HEK293T (cell line): ENCODE data around the gene CC2D2B.

Experiments
- BHLHE40 ChIP-seq: fragments of 450-650 bp; IDR thresholded peaks from 2 replicates; pipeline ENCODE4 v1.6.1; 2016; ENCODE audit warnings: mild to moderate bottlenecking, moderate library complexity, borderline replicate concordance
- ELF4 ChIP-seq: fragments of 450-650 bp; IDR thresholded peaks from 2 replicates; pipeline ENCODE4 v1.6.1; 2017; ENCODE audit warnings: antibody characterized with exemption
- FOXA1 ChIP-seq: fragments of 450-650 bp; IDR thresholded peaks from 2 replicates; pipeline ENCODE4 v1.6.1; 2016; ENCODE audit warnings: mild to moderate bottlenecking
- FOXK2 ChIP-seq: fragments of 450-650 bp; IDR thresholded peaks from 2 replicates; pipeline ENCODE4 v1.6.1; 2016; ENCODE audit warnings: mild to moderate bottlenecking
- FOXM1 ChIP-seq: fragments of 450-650 bp; IDR thresholded peaks from 2 replicates; pipeline ENCODE4 v1.6.1; 2017; ENCODE audit warnings: mild to moderate bottlenecking, borderline replicate concordance
- L3MBTL2 ChIP-seq: fragments of 450-650 bp; conservative IDR thresholded peaks from 2 replicates; pipeline ENCODE4 v1.6.1; 2016; ENCODE audit warnings: mild to moderate bottlenecking
- SP1 ChIP-seq: fragments of 450-650 bp; IDR thresholded peaks from 2 replicates; pipeline ENCODE4 v1.6.1; 2017
- SUZ12 ChIP-seq: fragments of 450-650 bp; IDR thresholded peaks from 2 replicates; pipeline ENCODE4 v1.6.1; 2016; ENCODE audit warnings: mild to moderate bottlenecking
- TARDBP ChIP-seq: fragments of 450-650 bp; IDR thresholded peaks from 2 replicates; pipeline ENCODE4 v1.6.1; 2016
- TF ChIP-seq, protein P1 (sequence below): fragments of 450-650 bp; IDR thresholded peaks from 2 replicates; pipeline ENCODE4 v1.6.1; 2016

DNA sequence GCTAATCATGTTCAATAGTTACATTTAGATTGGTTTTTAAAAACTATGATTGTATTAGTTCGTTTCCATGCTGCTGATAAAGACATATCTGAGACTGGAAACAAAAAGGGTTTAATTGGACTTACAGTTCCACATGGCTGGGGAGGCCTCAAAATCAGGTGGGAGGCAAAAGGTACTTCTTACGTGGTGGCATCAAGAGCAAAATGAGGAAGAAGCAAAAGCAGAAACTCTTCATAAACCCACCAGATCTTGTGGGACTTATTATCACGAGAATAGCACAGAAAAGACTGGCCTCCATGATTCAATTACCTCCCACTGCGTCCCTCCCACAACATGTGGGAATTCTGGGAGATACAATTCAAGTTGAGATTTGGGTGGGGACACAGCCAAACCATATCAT lies 34.1 kb upstream of the CC2D2B start:
- TF ChIP-seq FOXK2 (no peak), FOXM1 (no peak), BHLHE40 (no peak), L3MBTL2 (no peak), SUZ12 (no peak), ELF4 (no peak), TARDBP (no peak), SP1 (no peak), FOXA1 (no peak)
- TF ChIP-seq, protein P1, sequence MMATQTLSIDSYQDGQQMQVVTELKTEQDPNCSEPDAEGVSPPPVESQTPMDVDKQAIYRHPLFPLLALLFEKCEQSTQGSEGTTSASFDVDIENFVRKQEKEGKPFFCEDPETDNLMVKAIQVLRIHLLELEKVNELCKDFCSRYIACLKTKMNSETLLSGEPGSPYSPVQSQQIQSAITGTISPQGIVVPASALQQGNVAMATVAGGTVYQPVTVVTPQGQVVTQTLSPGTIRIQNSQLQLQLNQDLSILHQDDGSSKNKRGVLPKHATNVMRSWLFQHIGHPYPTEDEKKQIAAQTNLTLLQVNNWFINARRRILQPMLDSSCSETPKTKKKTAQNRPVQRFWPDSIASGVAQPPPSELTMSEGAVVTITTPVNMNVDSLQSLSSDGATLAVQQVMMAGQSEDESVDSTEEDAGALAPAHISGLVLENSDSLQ = no peak
